Vein endothelial cell (primary cell): Measurements from ENCODE around the gene GTPBP1. TPM values are rescaled to one million over a fixed set of nuclear protein-coding genes. Genes with fewer than 3 reads are reported as not detected.

Experiments
- small RNA-seq: library from RNA; depleted of rRNA; stranded (forward); fragments of <200 nt; gene quantifications from one replicate; pipeline ENCODE3, GENCODE V24; 2012
- total RNA-seq: library from RNA; depleted of rRNA; stranded (reverse); fragments of >200 nt; gene quantifications from 2 replicates; pipeline ENCODE4 v1.2.3, GENCODE V29; 2012

Gene GTPBP1
- 32.4 and 39.5 TPM in 2 replicates for total RNA-seq

DNA sequence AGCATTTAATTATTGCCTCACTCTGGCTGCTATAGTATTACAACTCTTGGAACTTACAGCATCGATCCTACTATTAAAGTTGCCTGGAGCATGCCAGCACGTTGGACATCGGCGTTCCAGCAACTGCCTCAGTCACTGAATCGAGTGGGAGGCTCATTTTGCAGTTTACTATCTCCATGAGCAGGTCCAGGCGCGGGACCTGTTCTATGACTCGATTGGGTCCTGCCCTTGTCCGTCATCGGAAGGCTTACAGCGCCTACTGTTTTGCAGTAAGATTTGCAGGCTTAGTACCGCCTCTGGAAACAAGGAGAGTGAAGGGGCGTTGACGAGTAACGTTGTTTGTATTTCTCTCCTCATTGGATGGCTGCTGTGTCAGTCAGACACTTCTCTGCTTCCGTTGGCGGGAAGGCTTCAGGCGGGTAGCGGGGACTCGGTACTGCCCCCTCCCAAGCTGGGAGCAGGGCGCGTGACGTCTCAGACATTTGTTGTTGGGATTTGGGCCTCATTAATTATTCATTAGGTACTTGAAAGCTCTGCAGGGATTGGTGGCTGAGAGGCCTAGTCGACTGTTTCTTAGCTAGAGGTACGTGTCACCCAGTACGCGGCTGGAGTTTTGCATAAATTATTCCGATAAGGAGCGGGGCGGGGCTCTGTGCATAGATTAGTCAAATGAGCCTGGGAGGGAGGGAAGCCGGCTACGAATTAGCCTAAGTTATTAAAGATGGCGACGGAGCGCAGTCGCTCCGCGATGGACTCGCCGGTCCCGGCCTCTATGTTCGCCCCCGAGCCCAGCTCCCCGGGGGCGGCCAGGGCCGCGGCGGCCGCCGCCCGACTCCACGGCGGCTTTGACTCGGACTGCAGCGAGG lies at the start of gene GTPBP1:
Gene GTPBP1, plus strand, starts transcription at position 710 of the 866 bp plus-strand sequence. Its CDS starts 12 bp downstream, at position 722.

DNA sequence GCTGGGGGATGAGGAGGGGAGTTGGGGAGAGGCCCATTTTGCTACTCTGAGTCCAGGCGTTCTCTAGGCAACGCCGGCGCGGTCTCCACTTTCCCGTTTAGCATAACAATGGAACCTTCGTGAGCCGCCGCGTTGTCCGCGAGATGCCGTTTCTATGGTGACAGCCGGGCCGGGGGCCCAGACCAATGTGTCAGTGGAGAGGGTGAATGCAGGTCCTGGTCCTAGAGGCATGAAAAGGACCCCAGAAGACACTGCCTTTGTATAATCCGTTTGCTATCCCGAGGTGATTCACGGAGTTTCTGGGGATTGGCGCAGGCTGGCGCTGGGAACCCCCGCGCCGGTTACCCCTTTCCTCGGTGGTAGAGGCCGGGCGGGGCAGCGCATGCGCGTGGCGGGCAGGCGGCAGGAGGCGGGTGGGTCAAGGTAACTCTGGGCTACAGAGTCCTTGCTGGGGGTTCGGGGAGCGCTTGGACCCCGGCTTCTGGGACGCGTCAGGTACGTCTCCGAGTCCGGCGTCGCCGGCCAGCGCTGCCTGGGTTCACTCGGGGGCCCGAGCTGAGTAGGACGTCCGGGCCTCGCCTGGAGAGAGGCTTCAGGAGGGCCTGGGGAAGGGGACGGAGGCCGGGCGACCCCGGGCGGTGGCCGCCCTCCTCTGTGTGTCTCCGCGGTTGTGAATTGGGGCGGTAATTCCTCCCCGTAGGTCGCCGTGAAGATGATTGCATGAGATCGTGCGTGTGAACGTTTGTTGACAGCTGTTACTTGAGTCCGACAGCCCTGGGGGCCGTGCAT lies 49.3 kb upstream of the GTPBP1 start, which contains the start of the genes CBY1 and FAM227A:
Gene CBY1, plus strand, starts transcription at position 383 of the 789 bp plus-strand sequence. CDS start 11,417 bp downstream, outside the sequence.
Gene FAM227A, minus strand, starts transcription at position 137 of the 789 bp plus-strand sequence. CDS start 6,224 bp downstream, outside the sequence.

DNA sequence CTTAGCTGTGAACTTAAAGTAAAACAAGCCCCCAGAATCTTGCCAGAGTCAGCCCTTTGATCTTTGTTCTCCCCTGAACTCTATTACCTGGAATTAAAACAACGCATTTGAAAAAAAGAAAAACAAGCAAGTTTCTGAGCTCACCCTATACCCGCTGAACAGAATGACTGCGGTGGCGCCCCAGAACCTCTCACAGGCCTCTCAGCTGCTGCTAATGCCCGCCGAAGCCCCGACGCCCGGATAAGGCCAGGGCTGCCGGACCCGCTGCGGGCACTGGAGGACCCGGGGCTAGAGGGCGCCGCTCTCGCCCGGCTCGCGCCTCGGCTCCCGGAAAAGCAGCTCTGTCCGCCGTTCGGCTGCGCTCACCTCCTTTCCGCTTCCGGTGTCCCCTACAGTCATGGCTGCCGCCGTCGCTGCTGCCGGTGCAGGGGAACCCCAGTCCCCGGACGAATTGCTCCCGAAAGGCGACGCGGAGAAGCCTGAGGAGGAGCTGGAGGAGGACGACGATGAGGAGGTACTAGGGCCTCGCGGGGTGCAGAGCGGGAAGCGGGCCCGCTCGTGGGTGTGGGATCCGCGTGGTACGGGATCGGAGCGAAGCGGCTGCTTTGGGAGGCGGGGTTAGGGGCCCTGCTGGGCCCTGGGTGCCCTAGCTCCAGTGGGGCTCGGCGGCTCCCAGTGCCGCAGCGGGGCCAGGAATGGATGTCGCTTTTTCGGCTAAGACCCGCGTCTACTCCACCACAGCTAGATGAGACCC lies 24.0 kb upstream of the GTPBP1 start, which contains the start of gene TOMM22:
Gene TOMM22, plus strand, starts transcription at position 376 of the 754 bp plus-strand sequence. Its CDS starts 22 bp downstream, at position 398.

DNA sequence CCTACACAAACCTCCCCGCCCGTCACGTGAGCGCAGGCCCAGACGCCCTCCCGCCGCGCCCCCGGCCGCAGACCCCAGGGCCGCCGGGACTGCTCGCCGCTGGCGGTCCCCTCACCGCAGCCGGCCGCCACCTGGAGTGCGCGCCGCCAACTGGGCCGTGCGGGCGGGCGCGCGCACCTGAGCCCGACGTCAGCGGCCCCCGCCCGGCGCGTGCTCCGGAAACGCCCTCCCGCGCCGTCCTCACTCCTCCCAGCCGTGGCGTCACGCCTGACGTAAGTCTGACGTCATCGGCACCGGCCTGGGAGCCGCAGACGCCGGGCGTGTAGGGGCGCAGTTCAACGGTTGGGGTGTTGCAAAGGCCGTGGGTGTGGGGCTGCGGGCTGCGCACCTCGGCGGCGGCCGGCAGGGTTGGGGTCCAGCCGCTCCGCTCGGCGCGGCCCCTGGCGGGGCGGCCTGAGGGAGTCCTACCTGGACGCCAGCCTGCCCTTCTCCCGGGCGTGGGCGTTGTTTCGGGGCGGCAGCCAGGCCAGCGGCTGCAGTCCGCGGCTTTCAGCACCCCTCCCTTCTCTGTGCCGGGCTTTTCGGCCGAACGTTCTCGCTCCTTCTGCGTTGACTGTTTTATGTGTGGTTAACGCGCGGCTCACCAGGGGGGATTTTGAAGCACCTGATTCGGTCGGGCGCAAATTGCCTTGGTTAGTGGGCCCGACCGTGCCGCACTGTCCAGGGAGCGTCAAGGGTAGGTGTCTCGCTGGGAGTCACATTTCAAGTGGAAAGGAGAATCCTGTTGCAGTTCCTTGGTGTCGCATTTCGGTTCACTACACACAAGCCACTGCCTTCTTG lies 4.7 kb upstream of the GTPBP1 start, which contains the start of gene JOSD1:
Gene JOSD1, minus strand, starts transcription at position 155 of the 840 bp plus-strand sequence. CDS start 956 bp downstream, outside the sequence.

DNA sequence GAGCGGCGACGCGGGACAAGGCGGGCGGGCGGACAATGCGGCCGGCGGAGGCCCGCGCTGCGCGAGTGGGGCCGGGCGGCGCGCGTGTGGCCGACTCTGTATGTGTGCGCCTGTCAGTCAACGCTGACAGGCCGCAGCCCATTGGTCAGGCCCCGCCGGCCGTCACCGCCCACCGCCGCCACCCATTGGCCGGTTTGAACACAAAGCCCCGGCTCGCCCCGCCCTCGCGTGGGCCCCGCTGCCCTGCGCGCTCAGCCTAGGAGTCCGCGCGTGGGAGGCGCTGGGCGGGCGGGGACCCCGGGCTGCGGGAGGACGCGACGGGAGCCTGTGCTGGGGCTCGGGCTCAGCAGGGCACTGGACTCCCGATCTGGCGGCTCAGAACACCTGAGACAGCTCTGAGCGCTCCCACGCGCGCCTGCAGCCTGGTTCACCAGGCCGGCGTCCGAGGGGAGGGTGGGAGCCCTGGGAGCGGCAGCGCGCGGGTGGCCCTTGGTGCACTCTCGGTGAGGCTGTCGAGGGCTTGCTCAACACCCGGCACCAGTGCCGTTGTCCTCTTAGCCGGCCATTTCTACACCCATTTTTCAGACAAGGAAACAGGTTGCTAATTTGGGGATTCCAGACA lies 50.3 kb downstream of the GTPBP1 start, which contains the start of gene SUN2:
Gene SUN2, minus strand, starts transcription at position 88 of the 622 bp plus-strand sequence. CDS start 3,370 bp downstream, outside the sequence.

Small RNA genes within 50 kb of the gene (small RNA-seq; reads per million reads assigned to genes)
- 0.08 reads per million for gene AL021707.8

Other genes starting within 250 kb of the GTPBP1 start
- 43.3 and 56.8 TPM in 2 replicates for gene KDELR3, start 237.8 kb upstream of the GTPBP1 start, total RNA-seq
- gene DDX17, start 199.6 kb upstream of the GTPBP1 start, total RNA-seq = 383 and 534 TPM in 2 replicates
- 0.33 and 0.96 TPM in 2 replicates for gene DMC1, start 135.8 kb upstream of the GTPBP1 start, total RNA-seq
- 2.1 and 2.3 TPM in 2 replicates for gene FAM227A, start 49.6 kb upstream of the GTPBP1 start, total RNA-seq
- 16.4 and 18.3 TPM in 2 replicates for gene CBY1, start 49.3 kb upstream of the GTPBP1 start, total RNA-seq
- gene TOMM22, start 24.0 kb upstream of the GTPBP1 start, total RNA-seq = 82.6 and 106 TPM in 2 replicates
- 86.2 and 87.9 TPM in 2 replicates for gene JOSD1, start 5.0 kb upstream of the GTPBP1 start, total RNA-seq
- 125 and 142 TPM in 2 replicates for gene SUN2, start 50.1 kb downstream of the GTPBP1 start, total RNA-seq
- gene DNAL4, start 88.2 kb downstream of the GTPBP1 start, total RNA-seq = 11.1 and 18.9 TPM in 2 replicates
- 0.33 and 0.38 TPM in 2 replicates for gene NPTXR, start 138.1 kb downstream of the GTPBP1 start, total RNA-seq
- 49.2 and 59.8 TPM in 2 replicates for gene CBX6, start 166.3 kb downstream of the GTPBP1 start, total RNA-seq